ENCODE measurements around the gene LRRC19. TPM values are rescaled to one million over a fixed set of nuclear protein-coding genes. Genes with fewer than 3 reads are reported as not detected.

LRRC19 gene
- total and polyA plus RNA-seq, 2 donors from 2014 or later: 14.8 to 17.6 TPM

DNA sequence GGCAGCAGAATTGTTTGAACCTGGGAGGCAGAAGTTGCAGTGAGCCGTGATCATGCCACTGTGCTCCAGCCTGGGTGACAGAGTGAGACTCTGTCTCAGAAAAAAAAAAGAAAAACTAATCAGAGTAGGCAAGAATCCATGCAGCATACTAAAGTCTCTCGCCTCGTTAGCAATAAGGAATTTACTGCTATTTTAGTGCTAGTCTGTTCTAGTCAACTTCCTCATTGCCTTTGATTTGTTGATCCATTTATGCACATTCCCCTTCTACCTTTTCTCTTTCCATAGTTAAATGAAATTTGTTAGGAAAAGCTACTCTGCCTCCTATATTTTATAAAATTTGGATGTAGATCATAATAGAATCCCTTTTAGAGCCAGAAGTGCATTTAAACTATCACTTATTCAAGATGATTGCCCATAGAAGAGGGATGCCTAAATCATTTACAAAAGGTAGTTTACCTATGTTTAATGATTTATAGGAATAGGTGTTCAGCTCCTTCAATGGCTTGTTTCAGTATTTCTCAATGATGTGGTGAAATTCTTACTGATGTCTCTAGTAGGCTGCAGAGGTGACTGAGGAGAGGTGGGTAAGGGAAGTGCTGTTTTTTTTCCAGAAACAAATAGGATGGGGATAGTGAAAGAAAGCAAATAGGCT lies 1.9 kb downstream of the LRRC19 start:
- Histone ChIP-seq H3K27ac (ENCODE audit: low read depth in 2 of 2, low read length in 2 of 2) (peak overlapping the region in 1 of 2 donors; percentile 11), H3K27me3 (ENCODE audit: control insufficient read depth, insufficient read depth, low read length) (no peaks in the 10 kb centered on the region), H3K36me3 (ENCODE audit: control insufficient read depth in 2 of 3, insufficient read depth in 3 of 3, low read length in 3 of 3) (no peaks in the 10 kb centered on the region), H3K9ac (ENCODE audit: low read length in 3 of 3) (peak overlapping the region in 1 of 3 donors; percentile 21), H3K4me3 (ENCODE audit: low read length in 3 of 3) (peak overlapping the region; percentile 7 to 68 (median 53)), H3K4me1 (ENCODE audit: control insufficient read depth in 2 of 3, insufficient read depth in 2 of 3, low read depth in 1 of 3, low read length in 3 of 3) (no peaks in the 10 kb centered on the region), H3K9me3 (ENCODE audit: control insufficient read depth in 2 of 3, insufficient read depth in 1 of 3, low read length in 3 of 3) (no peaks in the 10 kb centered on the region)
- peak in 2 of 5 donors; percentile 58 to 64 for DNase-seq
- intact Hi-C loops (cut with DNase I): no loop called here
- TF ChIP-seq, protein P1, sequence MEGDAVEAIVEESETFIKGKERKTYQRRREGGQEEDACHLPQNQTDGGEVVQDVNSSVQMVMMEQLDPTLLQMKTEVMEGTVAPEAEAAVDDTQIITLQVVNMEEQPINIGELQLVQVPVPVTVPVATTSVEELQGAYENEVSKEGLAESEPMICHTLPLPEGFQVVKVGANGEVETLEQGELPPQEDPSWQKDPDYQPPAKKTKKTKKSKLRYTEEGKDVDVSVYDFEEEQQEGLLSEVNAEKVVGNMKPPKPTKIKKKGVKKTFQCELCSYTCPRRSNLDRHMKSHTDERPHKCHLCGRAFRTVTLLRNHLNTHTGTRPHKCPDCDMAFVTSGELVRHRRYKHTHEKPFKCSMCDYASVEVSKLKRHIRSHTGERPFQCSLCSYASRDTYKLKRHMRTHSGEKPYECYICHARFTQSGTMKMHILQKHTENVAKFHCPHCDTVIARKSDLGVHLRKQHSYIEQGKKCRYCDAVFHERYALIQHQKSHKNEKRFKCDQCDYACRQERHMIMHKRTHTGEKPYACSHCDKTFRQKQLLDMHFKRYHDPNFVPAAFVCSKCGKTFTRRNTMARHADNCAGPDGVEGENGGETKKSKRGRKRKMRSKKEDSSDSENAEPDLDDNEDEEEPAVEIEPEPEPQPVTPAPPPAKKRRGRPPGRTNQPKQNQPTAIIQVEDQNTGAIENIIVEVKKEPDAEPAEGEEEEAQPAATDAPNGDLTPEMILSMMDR (IDR thresholded peaks at IDR 0.05; ENCODE audit: borderline replicate concordance, extremely low read depth, insufficient read depth): no peak
- peak; percentile 88 for FAIRE-seq

DNA sequence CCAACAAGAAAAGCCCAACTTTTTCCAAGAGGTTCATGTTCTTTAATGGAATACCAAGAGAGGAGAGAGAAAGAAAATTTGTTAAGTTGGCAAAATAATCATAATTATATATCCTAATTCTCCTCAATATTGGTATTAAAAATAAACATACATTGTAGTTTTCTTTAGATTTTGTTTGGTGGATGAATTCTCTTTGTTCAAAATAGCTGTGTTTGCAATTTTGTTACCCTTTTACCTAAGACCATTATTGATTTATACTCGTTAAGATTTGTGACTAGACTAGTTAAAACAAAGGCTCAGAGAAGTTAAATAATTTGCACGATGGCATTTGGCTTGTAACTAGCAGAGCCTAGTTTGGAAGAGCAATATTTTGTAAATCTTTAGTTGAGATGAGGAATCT lies 9.7 kb downstream of the LRRC19 start:
- FAIRE-seq (no peak), DNase-seq (no peak)
- Histone ChIP-seq H3K9ac (ENCODE audit: low read length in 3 of 3) (no peak overlapping the region), H3K27ac (ENCODE audit: low read depth in 2 of 2, low read length in 2 of 2) (no peak overlapping the region), H3K4me1 (ENCODE audit: control insufficient read depth in 2 of 3, insufficient read depth in 2 of 3, low read depth in 1 of 3, low read length in 3 of 3) (no peaks in the 10 kb centered on the region), H3K36me3 (ENCODE audit: control insufficient read depth in 2 of 3, insufficient read depth in 3 of 3, low read length in 3 of 3) (peaks cover 0 to 6% (median 3%) of the 10 kb centered on the region in 3 donors), H3K4me3 (ENCODE audit: low read length in 3 of 3) (no peak overlapping the region), H3K9me3 (ENCODE audit: control insufficient read depth in 2 of 3, insufficient read depth in 1 of 3, low read length in 3 of 3) (no peaks in the 10 kb centered on the region), H3K27me3 (ENCODE audit: control insufficient read depth, insufficient read depth, low read length) (no peaks in the 10 kb centered on the region)
- intact Hi-C loops (cut with DNase I): no loop called here
- TF ChIP-seq, protein P1 (IDR thresholded peaks at IDR 0.05; ENCODE audit: borderline replicate concordance, extremely low read depth, insufficient read depth): no peak

DNA sequence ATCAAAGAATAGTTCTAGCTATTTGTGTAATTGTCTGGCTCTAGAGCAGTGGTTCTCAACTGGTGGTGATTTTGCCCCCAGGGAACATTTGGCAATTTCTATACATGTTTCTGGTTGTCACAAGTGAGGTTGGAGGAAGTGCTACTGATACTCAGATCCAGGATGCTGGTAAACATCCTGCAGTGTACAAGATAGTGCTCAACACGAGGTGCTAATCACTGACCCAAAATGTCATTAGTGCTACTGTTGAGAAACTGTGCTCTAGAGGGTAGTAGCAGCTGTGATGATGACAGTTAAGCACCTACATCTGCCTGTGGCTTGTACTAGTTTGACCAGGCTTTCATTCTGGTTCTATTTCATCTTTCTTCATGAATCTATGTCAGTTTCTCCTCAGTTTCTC lies 22.1 kb downstream of the LRRC19 start:
- Histone ChIP-seq H3K27ac (ENCODE audit: low read depth in 2 of 2, low read length in 2 of 2) (no peak overlapping the region), H3K9me3 (ENCODE audit: control insufficient read depth in 2 of 3, insufficient read depth in 1 of 3, low read length in 3 of 3) (no peaks in the 10 kb centered on the region), H3K9ac (ENCODE audit: low read length in 3 of 3) (no peak overlapping the region), H3K4me3 (ENCODE audit: low read length in 3 of 3) (no peak overlapping the region), H3K4me1 (ENCODE audit: control insufficient read depth in 2 of 3, insufficient read depth in 2 of 3, low read depth in 1 of 3, low read length in 3 of 3) (no peaks in the 10 kb centered on the region), H3K27me3 (ENCODE audit: control insufficient read depth, insufficient read depth, low read length) (no peaks in the 10 kb centered on the region), H3K36me3 (ENCODE audit: control insufficient read depth in 2 of 3, insufficient read depth in 3 of 3, low read length in 3 of 3) (peaks cover 6 to 10% (median 9%) of the 10 kb centered on the region in 3 donors)
- TF ChIP-seq, protein P1 (IDR thresholded peaks at IDR 0.05; ENCODE audit: borderline replicate concordance, extremely low read depth, insufficient read depth): no peak
- FAIRE-seq: no peak
- no peak for DNase-seq
- intact Hi-C loops (cut with DNase I): no loop called here
